Activated CD4-positive, alpha-beta memory T cell treated with anti-CD3 and anti-CD28 coated beads, Interleukin-2, amount 10 ng/mL, durations not matched to agents 7 days and 5 days (primary cell): Measurements from ENCODE around the gene ATXN2L. TPM values are rescaled to one million over a fixed set of nuclear protein-coding genes. Genes with fewer than 3 reads are reported as not detected.
A peak's percentile ranks its signal among the peaks of the same experiment; 100 is the strongest.
"Not testable (repeated sequence)": the region's sequence is repeated elsewhere in the genome, so short reads cannot be mapped to it uniquely, and the experiment has no call there.

Experiments
- CTCF ChIA-PET: fragments of 350-600 bp; sonication (Branson Sonifier 250); formaldehyde crosslinking; loops from one replicate; lab custom pipeline; 2021; ENCODE audit warnings: antibody characterized with exemption, inconsistent platforms; lab: Charles Lee
- POLR2A ChIA-PET: fragments of 350-600 bp; sonication (Branson Sonifier 250); formaldehyde crosslinking; loops from one replicate; lab custom pipeline; 2021; ENCODE audit warnings: antibody characterized with exemption; lab: Charles Lee
- DNase-seq: peaks from one replicate; pipeline ENCODE4 v3.0.0-alpha.2; 2020
- H3K27ac Mint-ChIP-seq: one replicate; pipeline ENCODE4 v1.8.0; 2021; ENCODE audit warnings: mild to moderate bottlenecking, mixed read lengths
- H3K27me3 Mint-ChIP-seq: one replicate; pipeline ENCODE4 v1.8.0; 2021; ENCODE audit warnings: mixed read lengths
- H3K36me3 Mint-ChIP-seq: one replicate; pipeline ENCODE4 v1.8.0; 2021; ENCODE audit warnings: low read depth, mixed read lengths
- H3K4me1 Mint-ChIP-seq: one replicate; pipeline ENCODE4 v1.8.0; 2021; ENCODE audit warnings: mixed read lengths
- H3K4me3 Mint-ChIP-seq: one replicate; pipeline ENCODE4 v1.8.0; 2021; ENCODE audit warnings: mild to moderate bottlenecking, mixed read lengths
- H3K9me3 Mint-ChIP-seq: one replicate; pipeline ENCODE4 v1.8.0; 2021; ENCODE audit warnings: mixed read lengths
- total RNA-seq, 2 experiments: library from RNA; stranded (reverse); gene quantifications; one replicate each; pipeline ENCODE4 v1.2.3, GENCODE V29; 2021

The ATXN2L gene
- total RNA-seq, 2 experiments from 2014 or later: 255 to 267 TPM

DNA sequence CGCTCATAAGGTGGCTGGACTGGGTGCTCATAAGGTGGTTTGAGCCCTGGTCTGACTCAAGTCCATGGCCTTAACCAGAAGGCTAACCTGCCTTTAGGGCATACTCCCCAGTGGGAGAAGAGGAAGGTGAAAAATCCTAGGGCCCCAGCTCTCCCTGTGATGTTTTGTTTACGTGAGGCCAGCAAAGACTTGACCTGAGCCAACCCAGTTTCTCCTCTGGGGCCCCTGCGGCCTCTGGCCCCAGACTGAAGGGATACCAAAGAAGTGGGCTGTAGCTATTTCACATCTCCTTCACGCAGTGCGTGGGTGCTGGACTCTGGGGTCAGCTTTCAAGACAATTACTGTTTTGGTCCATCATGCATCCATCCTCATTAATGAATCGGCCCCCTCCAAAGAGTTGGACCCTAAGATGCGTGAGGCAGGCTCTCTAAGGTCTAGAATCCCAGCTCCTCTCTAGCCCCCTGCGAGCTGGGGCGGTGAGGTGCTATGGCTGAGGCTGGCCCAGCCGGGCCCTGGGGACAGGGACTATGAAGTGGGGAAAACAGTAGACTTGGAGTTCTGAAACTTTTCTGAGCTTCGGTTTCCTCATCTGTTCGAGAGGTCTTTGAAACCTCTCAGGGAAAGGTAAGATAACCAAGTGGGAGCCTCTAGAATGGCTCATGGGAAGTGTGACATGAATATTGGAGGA, 42.3 kb downstream of the ATXN2L start:
- CTCF ChIA-PET: interaction anchor here (1.1 to 4.1 kb wide), 5 partner anchors 9 to 80 kb away, joined by 3 to 45 read pairs (median 5); partner anchors contain the start of gene TUFM
- Mint-ChIP-seq H3K4me1 (peaks cover 33% of the 10 kb centered on the region), H3K4me3 (peak overlapping the region; percentile 87), H3K27me3 (no peaks in the 10 kb centered on the region), H3K27ac (peak overlapping the region; percentile 90), H3K36me3 (peaks cover 27% of the 10 kb centered on the region), H3K9me3 (no peaks in the 10 kb centered on the region)
- DNase-seq: no peak
- POLR2A ChIA-PET: interaction anchor here (1.0 to 7.0 kb wide), 8 partner anchors 9 to 210 kb away, joined by 3 to 136 read pairs (median 25); partner anchors contain the start of genes ATXN2L, NFATC2IP and TUFM

DNA sequence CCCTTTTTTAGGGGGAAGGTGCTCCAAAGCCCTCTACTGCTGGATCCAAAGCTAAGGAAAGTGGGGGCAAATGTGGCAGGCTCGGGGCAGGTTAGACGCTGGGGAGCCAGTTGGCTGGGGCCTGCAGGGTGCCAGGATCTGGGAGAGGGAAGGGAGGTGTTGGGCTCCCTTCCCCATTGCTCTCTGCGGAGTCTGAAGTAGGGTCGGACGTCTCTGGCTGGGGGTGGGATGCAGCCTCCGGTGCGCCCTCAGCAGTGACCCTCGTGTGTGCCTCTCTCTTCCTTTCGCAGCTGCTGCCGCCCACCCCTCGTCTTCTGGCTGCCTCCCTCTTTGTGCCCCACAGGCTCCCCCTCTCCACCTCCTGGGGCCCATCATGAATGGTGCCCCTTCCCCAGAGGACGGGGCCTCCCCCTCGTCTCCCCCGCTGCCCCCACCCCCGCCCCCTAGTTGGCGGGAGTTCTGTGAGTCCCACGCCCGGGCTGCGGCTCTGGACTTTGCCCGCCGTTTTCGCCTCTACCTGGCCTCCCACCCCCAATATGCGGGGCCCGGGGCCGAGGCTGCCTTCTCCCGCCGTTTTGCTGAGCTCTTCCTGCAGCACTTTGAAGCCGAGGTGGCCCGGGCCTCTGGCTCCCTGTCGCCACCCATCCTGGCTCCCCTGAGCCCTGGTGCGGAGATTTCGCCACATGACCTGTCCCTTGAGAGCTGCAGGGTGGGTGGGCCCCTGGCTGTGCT, 43.1 kb downstream of the ATXN2L start:
- Mint-ChIP-seq H3K9me3 (no peaks in the 10 kb centered on the region), H3K4me3 (no peak overlapping the region), H3K36me3 (peaks cover 33% of the 10 kb centered on the region), H3K27ac (no peak overlapping the region), H3K4me1 (peaks cover 33% of the 10 kb centered on the region), H3K27me3 (no peaks in the 10 kb centered on the region)
- ChIA-PET CTCF (interaction anchor here (1.1 to 1.2 kb wide), 2 partner anchors 8 to 79 kb away, joined by 4 to 8 read pairs; no protein-coding TSS in a partner anchor), POLR2A (interaction anchor here (3.8 to 7.0 kb wide), 3 partner anchors 14 to 44 kb away, joined by 36 to 136 read pairs (median 64); partner anchors contain the start of genes ATXN2L and TUFM)
- no peak for DNase-seq

DNA sequence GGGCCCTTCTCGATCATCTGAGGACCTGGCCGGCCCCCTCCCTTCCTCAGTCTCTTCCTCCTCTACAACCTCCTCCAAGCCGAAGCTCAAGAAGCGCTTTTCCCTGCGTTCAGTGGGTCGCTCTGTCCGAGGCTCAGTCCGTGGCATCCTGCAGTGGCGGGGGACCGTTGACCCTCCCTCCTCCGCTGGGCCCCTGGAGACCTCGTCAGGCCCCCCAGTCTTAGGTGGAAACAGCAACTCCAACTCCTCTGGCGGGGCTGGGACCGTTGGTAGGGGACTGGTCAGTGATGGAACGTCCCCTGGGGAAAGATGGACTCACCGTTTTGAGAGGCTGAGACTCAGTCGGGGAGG, 43.6 kb downstream of the ATXN2L start:
- Mint-ChIP-seq H3K4me1 (peaks cover 33% of the 10 kb centered on the region), H3K27ac (no peak overlapping the region), H3K27me3 (no peaks in the 10 kb centered on the region), H3K36me3 (peaks cover 33% of the 10 kb centered on the region), H3K4me3 (peak overlapping the region; percentile 30), H3K9me3 (no peaks in the 10 kb centered on the region)
- ChIA-PET POLR2A (interaction anchor here (6.2 to 7.0 kb wide), 2 partner anchors 20 to 44 kb away, joined by 64 to 136 read pairs; partner anchors contain the start of genes ATXN2L and TUFM), CTCF (no interaction called here)
- no peak for DNase-seq

DNA sequence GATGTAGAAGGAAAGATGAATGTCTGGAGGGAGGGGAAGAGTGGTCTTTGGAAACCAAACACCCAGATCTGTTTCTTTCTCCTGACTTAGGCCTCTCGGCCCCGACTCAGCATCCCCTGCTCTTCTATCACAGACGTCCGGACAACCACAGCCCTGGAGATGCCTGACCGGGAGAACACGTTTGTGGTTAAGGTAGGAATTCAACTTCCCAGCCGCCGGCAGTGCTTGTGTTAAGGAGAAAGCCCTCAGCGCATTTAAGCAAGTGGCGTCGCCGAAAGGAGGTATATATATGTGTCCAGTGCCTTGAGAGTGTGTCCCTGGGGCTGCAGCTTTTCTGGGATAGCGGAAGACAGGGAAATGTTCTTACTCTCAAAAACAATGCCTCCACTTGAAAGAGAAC, 44.4 kb downstream of the ATXN2L start:
- Mint-ChIP-seq H3K27ac (no peak overlapping the region), H3K4me3 (no peak overlapping the region), H3K9me3 (no peaks in the 10 kb centered on the region), H3K27me3 (no peaks in the 10 kb centered on the region), H3K36me3 (peaks cover 31% of the 10 kb centered on the region), H3K4me1 (peaks cover 26% of the 10 kb centered on the region)
- no peak for DNase-seq
- CTCF ChIA-PET: no interaction called here
- POLR2A ChIA-PET: interaction anchor here (7.0 kb wide), 1 partner anchor 21 kb away, joined by 136 read pairs; the partner anchor contains the start of gene TUFM

DNA sequence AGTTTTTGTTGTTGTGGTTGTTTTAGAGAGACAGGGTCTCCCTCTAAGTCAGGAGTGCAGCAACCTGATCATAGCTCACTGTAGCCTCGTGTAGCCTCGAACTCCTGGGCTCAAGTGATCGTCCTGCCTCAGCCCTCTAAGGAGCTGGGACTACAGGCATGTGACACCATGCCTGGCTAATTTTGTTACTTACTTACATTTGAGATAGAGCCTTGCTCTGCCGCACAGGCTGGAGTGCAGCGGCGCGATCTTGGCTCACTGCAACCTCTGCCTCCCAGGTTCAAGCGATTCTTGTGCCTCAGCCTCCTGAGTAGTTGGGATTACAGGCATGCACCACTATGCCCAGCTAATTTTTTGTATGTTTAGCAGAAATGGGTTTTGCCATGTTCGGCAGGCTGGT, 44.8 kb downstream of the ATXN2L start:
- CTCF ChIA-PET: not testable (repeated sequence)
- POLR2A ChIA-PET: interaction anchor here (7.0 kb wide), 1 partner anchor 21 kb away, joined by 136 read pairs; the partner anchor contains the start of gene TUFM
- H3K36me3 Mint-ChIP-seq: peaks cover 36% of the 10 kb centered on the region

DNA sequence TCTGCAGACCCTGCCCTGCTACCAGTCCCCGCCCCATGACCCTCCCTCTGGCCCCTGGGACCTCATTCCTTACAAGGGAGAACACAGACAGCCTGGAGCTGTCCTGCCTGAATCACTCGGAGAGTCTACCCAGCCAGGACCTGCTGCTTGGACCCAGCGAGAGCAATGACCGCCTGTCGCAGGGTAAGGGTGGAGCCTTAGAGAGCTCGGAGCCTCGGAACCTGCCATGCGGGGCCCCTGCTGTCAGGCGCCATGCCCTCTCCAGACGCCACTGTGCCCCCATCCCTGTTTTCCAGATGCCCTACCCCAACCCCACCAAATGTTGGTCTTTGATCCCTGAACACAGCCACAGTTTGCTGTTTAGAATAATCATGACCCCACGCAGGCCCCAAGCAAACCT, 46.4 kb downstream of the ATXN2L start:
- H3K4me1 Mint-ChIP-seq: peaks cover 19% of the 10 kb centered on the region
- POLR2A ChIA-PET: interaction anchor here (1.5 kb wide), 1 partner anchor 10 kb away, joined by 6 read pairs; no protein-coding TSS in a partner anchor
- CTCF ChIA-PET: no interaction called here
- DNase-seq: no peak
- no peaks in the 10 kb centered on the region for H3K27me3 Mint-ChIP-seq
- no peaks in the 10 kb centered on the region for H3K9me3 Mint-ChIP-seq
- no peak overlapping the region for H3K27ac Mint-ChIP-seq
- H3K36me3 Mint-ChIP-seq: peaks cover 36% of the 10 kb centered on the region
- no peak overlapping the region for H3K4me3 Mint-ChIP-seq

More for the DNA sequence above, 44.8 kb downstream of the ATXN2L start:
- H3K4me3 Mint-ChIP-seq, H3K27ac Mint-ChIP-seq, DNase-seq, H3K27me3 Mint-ChIP-seq, H3K9me3 Mint-ChIP-seq: not testable (repeated sequence)
- H3K4me1 Mint-ChIP-seq: peaks cover 25% of the 10 kb centered on the region

DNA sequence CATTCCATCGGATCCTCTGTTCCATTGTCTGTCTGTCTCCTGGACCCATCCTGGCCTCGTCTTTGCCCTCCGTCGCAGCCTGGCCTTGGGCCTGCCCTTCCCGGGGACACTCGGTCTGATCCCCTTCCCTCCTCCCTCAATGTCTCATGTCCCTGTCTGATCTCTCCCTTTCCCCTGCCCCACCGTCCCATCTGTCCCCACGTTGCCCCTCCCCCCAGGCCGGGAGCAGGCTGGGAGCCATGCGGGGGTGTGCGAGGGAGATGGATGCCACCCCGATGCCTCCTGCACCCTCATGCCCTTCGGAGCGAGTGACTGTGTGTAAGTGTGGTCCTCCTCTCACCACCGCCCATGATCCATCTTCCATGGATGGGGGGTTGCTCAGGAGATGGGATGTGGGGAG, 50.2 kb downstream of the ATXN2L start:
- Mint-ChIP-seq H3K27me3 (no peaks in the 10 kb centered on the region), H3K27ac (no peak overlapping the region), H3K4me3 (no peak overlapping the region), H3K4me1 (peaks cover 6% of the 10 kb centered on the region), H3K36me3 (peaks cover 29% of the 10 kb centered on the region), H3K9me3 (no peaks in the 10 kb centered on the region)
- ChIA-PET CTCF (interaction anchor here (0.9 to 2.3 kb wide), 4 partner anchors 8 to 71 kb away, joined by 4 to 20 read pairs (median 5); no protein-coding TSS in a partner anchor), POLR2A (interaction anchor here (1.0 to 5.7 kb wide), 3 partner anchors 10 to 40 kb away, joined by 3 to 37 read pairs (median 4); partner anchors contain the start of gene SH2B1)
- DNase-seq: no peak

DNA sequence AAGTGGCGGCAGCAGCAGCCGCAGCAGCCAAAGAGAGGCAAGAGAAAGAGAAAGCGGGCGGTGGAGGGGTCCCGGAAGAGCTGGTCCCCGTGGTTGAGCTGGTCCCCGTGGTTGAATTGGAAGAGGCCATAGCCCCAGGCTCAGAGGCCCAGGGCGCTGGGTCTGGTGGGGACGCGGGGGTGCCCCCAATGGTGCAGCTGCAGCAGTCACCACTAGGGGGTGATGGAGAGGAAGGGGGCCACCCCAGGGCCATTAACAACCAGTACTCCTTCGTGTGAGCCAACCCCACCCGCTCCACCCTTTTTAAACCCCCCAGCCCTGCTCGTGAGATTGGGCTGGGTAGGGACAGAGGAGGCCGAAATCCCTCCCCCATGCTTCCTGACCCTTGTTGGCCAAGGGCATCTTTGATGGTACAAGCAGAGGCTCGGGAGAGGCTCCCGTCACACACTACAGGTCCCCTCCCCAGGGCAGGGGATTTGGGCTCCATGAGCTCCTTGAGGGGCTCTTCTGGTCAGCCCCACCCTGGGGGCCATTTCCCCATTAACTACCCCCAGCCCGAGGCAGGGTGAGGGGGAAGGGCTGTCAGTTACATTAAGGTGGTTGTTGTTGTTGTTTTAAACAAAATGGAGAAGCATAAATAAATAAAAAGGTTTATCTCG, 50.9 kb downstream of the ATXN2L start:
- Mint-ChIP-seq H3K27ac (no peak overlapping the region), H3K27me3 (no peaks in the 10 kb centered on the region), H3K4me3 (no peak overlapping the region), H3K36me3 (peaks cover 29% of the 10 kb centered on the region), H3K9me3 (no peaks in the 10 kb centered on the region), H3K4me1 (peaks cover 12% of the 10 kb centered on the region)
- ChIA-PET CTCF (interaction anchor here (0.5 to 2.3 kb wide), 6 partner anchors 8 to 71 kb away, joined by 3 to 20 read pairs (median 4); no protein-coding TSS in a partner anchor), POLR2A (interaction anchor here (1.0 to 5.7 kb wide), 3 partner anchors 11 to 39 kb away, joined by 3 to 37 read pairs (median 4); partner anchors contain the start of gene SH2B1)
- peak; percentile 62 for DNase-seq

DNA sequence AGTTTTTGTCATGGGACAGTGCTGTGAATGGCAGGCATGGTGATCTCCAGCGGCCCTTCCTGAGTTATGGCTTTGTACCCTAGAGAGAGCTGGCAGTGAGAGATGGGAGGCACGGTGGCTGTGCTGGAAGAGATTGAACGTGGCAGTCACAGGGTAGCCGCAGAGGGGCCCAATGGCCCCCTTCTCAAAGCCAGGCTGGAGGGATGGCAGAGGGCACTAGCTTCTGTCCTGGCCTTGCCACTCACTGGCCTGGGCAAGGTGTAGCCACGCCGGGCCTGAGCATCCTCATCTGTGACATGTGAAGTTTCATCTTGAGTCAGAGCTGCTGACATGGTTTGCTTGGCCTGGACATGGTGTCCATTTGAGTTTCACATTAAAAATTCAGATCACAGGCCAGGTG, 51.6 kb downstream of the ATXN2L start:
- no peak overlapping the region for H3K27ac Mint-ChIP-seq
- H3K4me3 Mint-ChIP-seq: no peak overlapping the region

DNA sequence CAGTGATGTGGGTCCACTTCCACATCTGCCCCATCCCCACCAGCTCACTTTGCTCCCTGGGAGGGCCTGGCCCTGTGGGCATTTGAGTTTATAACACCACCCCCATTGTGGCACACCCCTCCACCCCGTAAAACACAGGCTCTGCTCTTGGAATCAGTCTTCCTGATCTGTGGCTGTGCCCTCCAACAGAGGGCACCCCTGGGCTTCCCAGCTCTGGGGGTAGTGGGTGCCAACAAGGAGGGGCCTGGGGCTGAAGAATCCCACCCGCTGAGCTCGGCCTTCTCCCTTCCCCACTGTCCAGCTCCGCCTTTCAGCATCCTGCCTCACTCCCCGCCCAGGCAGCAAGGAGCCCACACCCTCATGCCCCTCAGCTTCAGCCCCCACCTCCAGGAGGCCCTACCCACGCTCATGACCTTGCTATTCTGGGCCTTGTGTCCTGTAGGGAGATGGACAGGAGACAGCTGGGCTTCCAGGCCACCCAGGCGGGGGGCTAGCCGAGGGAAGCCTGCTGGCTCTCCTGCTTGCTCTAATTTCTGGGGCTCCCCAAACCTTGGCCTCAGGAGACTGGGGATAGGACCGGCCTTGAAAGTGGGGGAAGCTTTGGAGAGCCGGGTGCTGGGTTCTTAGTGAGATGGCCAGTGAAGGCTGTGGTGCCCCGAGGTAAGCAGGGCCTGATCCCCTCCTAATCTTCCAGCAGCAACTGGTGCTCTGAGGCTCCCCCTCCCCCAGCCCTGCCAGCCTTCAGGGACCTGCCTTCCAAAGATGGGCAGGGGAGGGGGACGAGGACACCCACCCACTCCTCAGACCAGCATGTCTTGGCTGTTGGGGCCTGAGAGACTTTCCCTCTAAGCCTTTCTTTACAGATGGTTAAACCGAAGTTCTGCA, 52.6 kb downstream of the ATXN2L start:
- Mint-ChIP-seq H3K9me3 (no peaks in the 10 kb centered on the region), H3K27ac (peak overlapping the region; percentile 47), H3K27me3 (no peaks in the 10 kb centered on the region), H3K36me3 (peaks cover 16% of the 10 kb centered on the region), H3K4me1 (peaks cover 25% of the 10 kb centered on the region), H3K4me3 (no peak overlapping the region)
- ChIA-PET POLR2A (interaction anchor here (0.7 to 5.7 kb wide), 2 partner anchors 12 to 75 kb away, joined by 3 to 37 read pairs; partner anchors contain the start of genes NFATC2IP and SH2B1), CTCF (interaction anchor here (1.2 to 2.3 kb wide), 2 partner anchors 69 to 75 kb away, joined by 3 to 20 read pairs; partner anchors contain the start of gene NFATC2IP)
- DNase-seq: no peak

More for the DNA sequence above, 51.6 kb downstream of the ATXN2L start:
- H3K9me3 Mint-ChIP-seq: no peaks in the 10 kb centered on the region
- no peaks in the 10 kb centered on the region for H3K27me3 Mint-ChIP-seq
- ChIA-PET POLR2A (interaction anchor here (1.3 to 5.7 kb wide), 2 partner anchors 11 to 38 kb away, joined by 3 to 37 read pairs; partner anchors contain the start of gene SH2B1), CTCF (interaction anchor here (0.5 to 2.3 kb wide), 6 partner anchors 9 to 76 kb away, joined by 3 to 20 read pairs (median 4); partner anchors contain the start of gene NFATC2IP)
- peaks cover 19% of the 10 kb centered on the region for H3K4me1 Mint-ChIP-seq
- H3K36me3 Mint-ChIP-seq: peaks cover 25% of the 10 kb centered on the region
- DNase-seq: no peak

DNA sequence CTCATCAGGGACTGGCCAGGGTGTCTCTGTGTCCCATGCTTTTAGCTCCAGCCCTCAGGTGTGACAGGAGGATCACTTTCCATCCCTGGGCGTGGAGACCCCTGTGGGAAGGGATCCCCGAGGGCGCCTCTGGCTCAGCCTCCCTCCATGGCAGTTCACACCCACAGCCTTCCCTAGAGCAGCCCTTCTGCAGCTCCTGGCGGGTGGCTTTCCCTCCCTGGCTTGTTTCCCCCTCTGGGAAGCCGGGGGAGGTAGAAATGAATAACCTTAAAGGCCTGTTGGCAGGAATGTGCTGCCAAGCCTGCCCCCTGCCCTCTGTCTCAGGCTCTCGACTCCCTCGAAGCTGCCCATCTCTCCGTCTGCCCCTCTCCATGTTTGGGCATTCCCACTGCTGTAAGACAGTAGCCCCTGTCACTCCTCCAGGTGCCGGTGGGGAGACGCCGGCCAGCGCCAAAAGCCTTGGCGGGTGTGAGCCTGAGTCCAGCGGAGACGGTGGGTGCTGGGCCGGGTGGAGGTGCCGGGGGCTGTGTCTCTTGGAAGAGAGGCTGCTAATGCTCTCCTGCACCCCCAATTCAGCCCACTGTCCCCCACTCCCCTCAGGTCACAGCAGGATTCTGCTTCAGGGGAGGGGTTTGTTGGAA, 53.3 kb downstream of the ATXN2L start:
- H3K9me3 Mint-ChIP-seq: no peaks in the 10 kb centered on the region
- peaks cover 12% of the 10 kb centered on the region for H3K36me3 Mint-ChIP-seq
- ChIA-PET POLR2A (interaction anchor here (0.7 to 5.7 kb wide), 2 partner anchors 13 to 74 kb away, joined by 3 to 37 read pairs; partner anchors contain the start of genes NFATC2IP and SH2B1), CTCF (no interaction called here)
- no peak overlapping the region for H3K4me3 Mint-ChIP-seq
- peaks cover 5% of the 10 kb centered on the region for H3K27me3 Mint-ChIP-seq
- H3K27ac Mint-ChIP-seq: no peak overlapping the region
- H3K4me1 Mint-ChIP-seq: peaks cover 31% of the 10 kb centered on the region
- DNase-seq: no peak
